Endothelial cell of umbilical vein (primary cell): Measurements from ENCODE around the gene ITPKC.

Experiments used
- EZH2 ChIP-seq: IDR thresholded peaks from 2 replicates; pipeline ENCODE4 v1.6.1; 2012; ENCODE audit warnings: borderline replicate concordance, low read depth, mild to moderate bottlenecking, moderate library complexity, low read length, inconsistent platforms; ENCODE audit not compliant: severe bottlenecking
- MYC ChIP-seq: IDR thresholded peaks from one replicate; pipeline ENCODE4 v1.6.1; 2011; ENCODE audit warnings: mild to moderate bottlenecking, low read depth, low read length
- POLR2A ChIP-seq: IDR thresholded peaks from 2 replicates; pipeline ENCODE4 v1.6.1; 2012; ENCODE audit warnings: low read depth, mild to moderate bottlenecking, control low read depth, low read length
- TF ChIP-seq, protein P1 (sequence below), 2 donors: IDR thresholded peaks; 1 replicate in 1 of 2; 2 replicates in 1 of 2; pipeline ENCODE4 v1.5.1; 2011; ENCODE audit warnings: low read length in 2 of 2, mild to moderate bottlenecking in 2 of 2, moderate library complexity in 2 of 2, control low read depth in 1 of 2, inconsistent platforms in 1 of 2, low read depth in 1 of 2; ENCODE audit not compliant: insufficient read depth in 1 of 2; ENCODE audit errors: extremely low read depth in 1 of 2
- TF ChIP-seq, protein P2 (sequence below): IDR thresholded peaks from 2 replicates; pipeline ENCODE4 v1.6.1; 2011; ENCODE audit not compliant: insufficient read depth, insufficient read length

DNA sequence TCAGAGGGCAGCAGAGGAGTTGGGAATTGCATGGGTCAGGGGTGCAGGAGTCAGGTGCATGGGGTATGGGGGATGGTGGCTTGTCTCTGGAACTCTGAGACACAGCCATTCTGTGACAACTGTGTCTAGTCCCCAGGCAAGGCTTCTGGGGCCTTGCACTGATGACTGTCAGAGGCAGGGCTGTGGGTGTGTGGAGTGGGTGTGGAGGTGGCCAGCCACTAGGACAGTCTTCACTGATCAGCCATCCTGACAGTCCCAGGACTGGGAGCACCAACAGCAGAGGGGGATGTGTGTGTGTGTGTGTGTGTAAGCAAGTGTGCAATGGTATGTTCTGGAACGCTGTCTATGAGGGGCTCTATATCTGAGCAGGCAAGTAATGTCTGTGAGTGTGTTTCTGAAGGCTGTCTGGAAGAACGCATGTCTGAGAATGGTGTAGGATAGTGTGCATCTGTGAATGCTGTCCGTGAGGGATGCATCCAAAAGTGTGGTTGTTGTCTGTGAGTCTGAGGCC lies 31.8 kb upstream of the ITPKC start:
- TF ChIP-seq, protein P1, sequence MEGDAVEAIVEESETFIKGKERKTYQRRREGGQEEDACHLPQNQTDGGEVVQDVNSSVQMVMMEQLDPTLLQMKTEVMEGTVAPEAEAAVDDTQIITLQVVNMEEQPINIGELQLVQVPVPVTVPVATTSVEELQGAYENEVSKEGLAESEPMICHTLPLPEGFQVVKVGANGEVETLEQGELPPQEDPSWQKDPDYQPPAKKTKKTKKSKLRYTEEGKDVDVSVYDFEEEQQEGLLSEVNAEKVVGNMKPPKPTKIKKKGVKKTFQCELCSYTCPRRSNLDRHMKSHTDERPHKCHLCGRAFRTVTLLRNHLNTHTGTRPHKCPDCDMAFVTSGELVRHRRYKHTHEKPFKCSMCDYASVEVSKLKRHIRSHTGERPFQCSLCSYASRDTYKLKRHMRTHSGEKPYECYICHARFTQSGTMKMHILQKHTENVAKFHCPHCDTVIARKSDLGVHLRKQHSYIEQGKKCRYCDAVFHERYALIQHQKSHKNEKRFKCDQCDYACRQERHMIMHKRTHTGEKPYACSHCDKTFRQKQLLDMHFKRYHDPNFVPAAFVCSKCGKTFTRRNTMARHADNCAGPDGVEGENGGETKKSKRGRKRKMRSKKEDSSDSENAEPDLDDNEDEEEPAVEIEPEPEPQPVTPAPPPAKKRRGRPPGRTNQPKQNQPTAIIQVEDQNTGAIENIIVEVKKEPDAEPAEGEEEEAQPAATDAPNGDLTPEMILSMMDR (IDR thresholded peaks at IDR 0.05; ENCODE audit: extremely low read depth in 1 of 2, insufficient read depth in 1 of 2, low read depth in 1 of 2, low read length in 2 of 2) = no peak
- TF ChIP-seq EZH2 = no peak
- TF ChIP-seq POLR2A = no peak
- TF ChIP-seq, protein P2, sequence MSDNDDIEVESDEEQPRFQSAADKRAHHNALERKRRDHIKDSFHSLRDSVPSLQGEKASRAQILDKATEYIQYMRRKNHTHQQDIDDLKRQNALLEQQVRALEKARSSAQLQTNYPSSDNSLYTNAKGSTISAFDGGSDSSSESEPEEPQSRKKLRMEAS = no peak
- no peak for TF ChIP-seq MYC
